ENCODE measurements around the gene UBE2G1. TPM values are rescaled to one million over a fixed set of nuclear protein-coding genes. Genes with fewer than 3 reads are reported as not detected.

The UBE2G1 gene
- total and polyA plus RNA-seq, 9 of the 15 experiments (the other 6 are each of a cell fraction or from before 2014, with no cell fraction given) = 10.1 to 65.9 (median 29.7) TPM

DNA sequence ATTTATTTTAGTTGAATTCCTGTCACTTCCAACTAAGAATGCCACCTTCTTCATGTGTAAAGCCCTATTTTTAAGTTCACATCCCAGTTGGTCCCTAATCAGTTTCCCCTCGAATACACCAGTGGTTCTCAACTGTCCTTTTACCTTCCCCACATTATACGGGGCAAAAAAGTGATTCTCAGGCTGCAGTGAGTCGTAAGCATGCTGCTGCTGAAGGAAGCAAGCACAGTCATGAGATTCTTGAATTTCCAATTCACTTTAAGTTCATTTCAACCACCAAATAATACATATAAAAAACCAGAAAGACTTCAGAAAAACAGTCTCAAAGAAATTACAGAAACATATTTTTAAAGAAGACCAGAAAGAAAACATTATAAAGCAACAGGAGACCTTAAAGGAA, 47.9 kb downstream of the UBE2G1 start (continued):
- TF ChIP-seq, protein P1, sequence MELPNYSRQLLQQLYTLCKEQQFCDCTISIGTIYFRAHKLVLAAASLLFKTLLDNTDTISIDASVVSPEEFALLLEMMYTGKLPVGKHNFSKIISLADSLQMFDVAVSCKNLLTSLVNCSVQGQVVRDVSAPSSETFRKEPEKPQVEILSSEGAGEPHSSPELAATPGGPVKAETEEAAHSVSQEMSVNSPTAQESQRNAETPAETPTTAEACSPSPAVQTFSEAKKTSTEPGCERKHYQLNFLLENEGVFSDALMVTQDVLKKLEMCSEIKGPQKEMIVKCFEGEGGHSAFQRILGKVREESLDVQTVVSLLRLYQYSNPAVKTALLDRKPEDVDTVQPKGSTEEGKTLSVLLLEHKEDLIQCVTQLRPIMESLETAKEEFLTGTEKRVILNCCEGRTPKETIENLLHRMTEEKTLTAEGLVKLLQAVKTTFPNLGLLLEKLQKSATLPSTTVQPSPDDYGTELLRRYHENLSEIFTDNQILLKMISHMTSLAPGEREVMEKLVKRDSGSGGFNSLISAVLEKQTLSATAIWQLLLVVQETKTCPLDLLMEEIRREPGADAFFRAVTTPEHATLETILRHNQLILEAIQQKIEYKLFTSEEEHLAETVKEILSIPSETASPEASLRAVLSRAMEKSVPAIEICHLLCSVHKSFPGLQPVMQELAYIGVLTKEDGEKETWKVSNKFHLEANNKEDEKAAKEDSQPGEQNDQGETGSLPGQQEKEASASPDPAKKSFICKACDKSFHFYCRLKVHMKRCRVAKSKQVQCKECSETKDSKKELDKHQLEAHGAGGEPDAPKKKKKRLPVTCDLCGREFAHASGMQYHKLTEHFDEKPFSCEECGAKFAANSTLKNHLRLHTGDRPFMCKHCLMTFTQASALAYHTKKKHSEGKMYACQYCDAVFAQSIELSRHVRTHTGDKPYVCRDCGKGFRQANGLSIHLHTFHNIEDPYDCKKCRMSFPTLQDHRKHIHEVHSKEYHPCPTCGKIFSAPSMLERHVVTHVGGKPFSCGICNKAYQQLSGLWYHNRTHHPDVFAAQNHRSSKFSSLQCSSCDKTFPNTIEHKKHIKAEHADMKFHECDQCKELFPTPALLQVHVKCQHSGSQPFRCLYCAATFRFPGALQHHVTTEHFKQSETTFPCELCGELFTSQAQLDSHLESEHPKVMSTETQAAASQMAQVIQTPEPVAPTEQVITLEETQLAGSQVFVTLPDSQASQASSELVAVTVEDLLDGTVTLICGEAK (IDR thresholded peaks at IDR 0.05) = no peak
- TF ChIP-seq, protein P1 (CRISPR knock-in tag; IDR thresholded peaks at IDR 0.05) = no peak
- TF ChIP-seq ETV5 (CRISPR knock-in tag; IDR thresholded peaks at IDR 0.05; ENCODE audit: low read depth) (no peak), YBX1 (IDR thresholded peaks at IDR 0.05) (no peak), ETV6 (IDR thresholded peaks at IDR 0.05; ENCODE audit: borderline replicate concordance in 1 of 2, low read depth in 2 of 2, low read length in 1 of 2) (no peak), ETV6 (CRISPR knock-in tag; IDR thresholded peaks at IDR 0.05; ENCODE audit: borderline replicate concordance) (no peak), CBX3 (IDR thresholded peaks at IDR 0.05; ENCODE audit: borderline replicate concordance in 1 of 2, low read length in 2 of 2) (no peak)

Measured in K562 (cell line).